Cardiac muscle cell (in vitro differentiated cells and primary cell): ENCODE results near the gene RAP1GAP2. TPM values are rescaled to one million over a fixed set of nuclear protein-coding genes. Genes with fewer than 3 reads are reported as not detected.

Experiments used
- DNase-seq, 2 donors: peaks; one replicate each; pipeline versions ENCODE4 v3.0.0 to v3.0.0-alpha.2; 2010 to 2017; ENCODE audit warnings: low read depth in 1 of 2, low spot score in 1 of 2
- H3K27ac ChIP-seq: fragments of 200-600 bp; sonication (generic); 2 replicates; pipeline ENCODE4 v1.5.1; 2016
- H3K27me3 ChIP-seq: fragments of 200-600 bp; sonication (generic); 2 replicates; pipeline ENCODE4 v1.6.0; 2016; ENCODE audit warnings: control low read depth
- H3K36me3 ChIP-seq: fragments of 200-600 bp; sonication (generic); 2 replicates; pipeline ENCODE4 v1.5.1; 2016; ENCODE audit warnings: control low read depth
- H3K4me1 ChIP-seq: fragments of 200-600 bp; sonication (generic); 2 replicates; pipeline ENCODE4 v1.8.1; 2017; ENCODE audit warnings: low read depth, mild to moderate bottlenecking, mixed run types
- H3K4me3 ChIP-seq: fragments of 200-600 bp; sonication (generic); 2 replicates; pipeline ENCODE4 v1.5.1; 2016; ENCODE audit warnings: mild to moderate bottlenecking
- H3K9me3 ChIP-seq: fragments of 200-600 bp; sonication (generic); 2 replicates; pipeline ENCODE4 v1.5.1; 2017; ENCODE audit warnings: low read depth, mild to moderate bottlenecking, control low read depth
- CTCF ChIP-seq: IDR thresholded peaks from 2 replicates; pipeline ENCODE4 v1.5.1; 2012; ENCODE audit warnings: low read depth, mild to moderate bottlenecking, low read length
- polyA plus RNA-seq: library from polyadenylated mRNA; unstranded; fragments of >200 nt; fragmentation: Nextera tagmentation; extraction: Ambion mirVana; gene quantifications from 2 replicates; pipeline ENCODE4 v1.2.1, GENCODE V29; 2016
- total RNA-seq: library from RNA; depleted of rRNA; stranded (reverse); fragments of >200 nt; gene quantifications from 2 replicates; pipeline ENCODE4 v1.2.3, GENCODE V29; 2016

RAP1GAP2 gene
- total and polyA plus RNA-seq, 2 experiments from 2014 or later = 1.2 to 2.9 TPM

- TF ChIP-seq CTCF = no peak
- H3K36me3 ChIP-seq = no peaks in the 10 kb centered on the region
- DNase-seq = no peak
Measured at GRCh38 chr17:3032258-3033247, 236.3 kb downstream of the RAP1GAP2 start.

GRCh38 chr17:3033248-3033640, 237.0 kb downstream of the RAP1GAP2 start:
- Histone ChIP-seq H3K4me1 (no peaks in the 10 kb centered on the region), H3K27ac (no peak overlapping the region), H3K4me3 (no peak overlapping the region), H3K27me3 (no peaks in the 10 kb centered on the region), H3K9me3 (no peaks in the 10 kb centered on the region), H3K36me3 (no peaks in the 10 kb centered on the region)
- TF ChIP-seq CTCF = no peak
- no peak for DNase-seq

More at GRCh38 chr17:3032258-3033247, 236.3 kb downstream of the RAP1GAP2 start:
- Histone ChIP-seq H3K27ac (no peak overlapping the region), H3K9me3 (no peaks in the 10 kb centered on the region), H3K4me1 (peaks cover 4% of the 10 kb centered on the region), H3K4me3 (no peak overlapping the region), H3K27me3 (no peaks in the 10 kb centered on the region)

GRCh38 chr17:3033741-3034577, 237.7 kb downstream of the RAP1GAP2 start:
- Histone ChIP-seq H3K4me1 (no peaks in the 10 kb centered on the region), H3K4me3 (no peak overlapping the region), H3K27me3 (no peaks in the 10 kb centered on the region), H3K9me3 (no peaks in the 10 kb centered on the region), H3K27ac (no peak overlapping the region), H3K36me3 (no peaks in the 10 kb centered on the region)
- no peak for DNase-seq
- TF ChIP-seq CTCF = no peak

GRCh38 chr17:3034578-3034920, 238.3 kb downstream of the RAP1GAP2 start:
- no peak for TF ChIP-seq CTCF
- no peak overlapping the region for H3K27ac ChIP-seq

GRCh38 chr17:3035256-3035967, 239.2 kb downstream of the RAP1GAP2 start:
- H3K36me3 ChIP-seq = no peaks in the 10 kb centered on the region
- H3K27me3 ChIP-seq = no peaks in the 10 kb centered on the region
- no peaks in the 10 kb centered on the region for H3K9me3 ChIP-seq
- TF ChIP-seq CTCF = no peak
- no peak overlapping the region for H3K27ac ChIP-seq
- no peak for DNase-seq
- H3K4me1 ChIP-seq = no peaks in the 10 kb centered on the region
- H3K4me3 ChIP-seq = no peak overlapping the region

More at GRCh38 chr17:3034578-3034920, 238.3 kb downstream of the RAP1GAP2 start:
- DNase-seq = no peak
- no peaks in the 10 kb centered on the region for H3K27me3 ChIP-seq
- no peaks in the 10 kb centered on the region for H3K36me3 ChIP-seq
- H3K4me1 ChIP-seq = no peaks in the 10 kb centered on the region
- H3K4me3 ChIP-seq = no peak overlapping the region
- no peaks in the 10 kb centered on the region for H3K9me3 ChIP-seq
